HL-60 (cell line): Measurements from ENCODE around the gene DNASE2B.
"Not testable (repeated sequence)": the region's sequence is repeated elsewhere in the genome, so short reads cannot be mapped to it uniquely, and the experiment has no call there.

Experiments used
- GABPA ChIP-seq: IDR thresholded peaks from 2 replicates; pipeline ENCODE4 v1.6.1; 2012; ENCODE audit warnings: low read depth
- POLR2AphosphoS5 ChIP-seq: IDR thresholded peaks from 2 replicates; pipeline ENCODE4 v1.6.1; 2012; ENCODE audit warnings: low read depth
- SPI1 ChIP-seq: IDR thresholded peaks from 2 replicates; pipeline ENCODE4 v1.6.1; 2012; ENCODE audit warnings: low read depth, mild to moderate bottlenecking, borderline replicate concordance
- TF ChIP-seq, protein P1 (sequence below): IDR thresholded peaks from one replicate; pipeline ENCODE4 v1.5.1; 2011; ENCODE audit warnings: low read length, control low read depth, inconsistent platforms; ENCODE audit not compliant: insufficient read depth
- TF ChIP-seq, protein P2 (sequence below): IDR thresholded peaks from 2 replicates; pipeline ENCODE4 v1.6.1; 2012; ENCODE audit warnings: low read depth; ENCODE audit not compliant: insufficient replicate concordance

- TF ChIP-seq POLR2AphosphoS5, SPI1, GABPA: not testable (repeated sequence)
- TF ChIP-seq, protein P1, sequence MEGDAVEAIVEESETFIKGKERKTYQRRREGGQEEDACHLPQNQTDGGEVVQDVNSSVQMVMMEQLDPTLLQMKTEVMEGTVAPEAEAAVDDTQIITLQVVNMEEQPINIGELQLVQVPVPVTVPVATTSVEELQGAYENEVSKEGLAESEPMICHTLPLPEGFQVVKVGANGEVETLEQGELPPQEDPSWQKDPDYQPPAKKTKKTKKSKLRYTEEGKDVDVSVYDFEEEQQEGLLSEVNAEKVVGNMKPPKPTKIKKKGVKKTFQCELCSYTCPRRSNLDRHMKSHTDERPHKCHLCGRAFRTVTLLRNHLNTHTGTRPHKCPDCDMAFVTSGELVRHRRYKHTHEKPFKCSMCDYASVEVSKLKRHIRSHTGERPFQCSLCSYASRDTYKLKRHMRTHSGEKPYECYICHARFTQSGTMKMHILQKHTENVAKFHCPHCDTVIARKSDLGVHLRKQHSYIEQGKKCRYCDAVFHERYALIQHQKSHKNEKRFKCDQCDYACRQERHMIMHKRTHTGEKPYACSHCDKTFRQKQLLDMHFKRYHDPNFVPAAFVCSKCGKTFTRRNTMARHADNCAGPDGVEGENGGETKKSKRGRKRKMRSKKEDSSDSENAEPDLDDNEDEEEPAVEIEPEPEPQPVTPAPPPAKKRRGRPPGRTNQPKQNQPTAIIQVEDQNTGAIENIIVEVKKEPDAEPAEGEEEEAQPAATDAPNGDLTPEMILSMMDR, result not testable (repeated sequence)
- TF ChIP-seq, protein P2, sequence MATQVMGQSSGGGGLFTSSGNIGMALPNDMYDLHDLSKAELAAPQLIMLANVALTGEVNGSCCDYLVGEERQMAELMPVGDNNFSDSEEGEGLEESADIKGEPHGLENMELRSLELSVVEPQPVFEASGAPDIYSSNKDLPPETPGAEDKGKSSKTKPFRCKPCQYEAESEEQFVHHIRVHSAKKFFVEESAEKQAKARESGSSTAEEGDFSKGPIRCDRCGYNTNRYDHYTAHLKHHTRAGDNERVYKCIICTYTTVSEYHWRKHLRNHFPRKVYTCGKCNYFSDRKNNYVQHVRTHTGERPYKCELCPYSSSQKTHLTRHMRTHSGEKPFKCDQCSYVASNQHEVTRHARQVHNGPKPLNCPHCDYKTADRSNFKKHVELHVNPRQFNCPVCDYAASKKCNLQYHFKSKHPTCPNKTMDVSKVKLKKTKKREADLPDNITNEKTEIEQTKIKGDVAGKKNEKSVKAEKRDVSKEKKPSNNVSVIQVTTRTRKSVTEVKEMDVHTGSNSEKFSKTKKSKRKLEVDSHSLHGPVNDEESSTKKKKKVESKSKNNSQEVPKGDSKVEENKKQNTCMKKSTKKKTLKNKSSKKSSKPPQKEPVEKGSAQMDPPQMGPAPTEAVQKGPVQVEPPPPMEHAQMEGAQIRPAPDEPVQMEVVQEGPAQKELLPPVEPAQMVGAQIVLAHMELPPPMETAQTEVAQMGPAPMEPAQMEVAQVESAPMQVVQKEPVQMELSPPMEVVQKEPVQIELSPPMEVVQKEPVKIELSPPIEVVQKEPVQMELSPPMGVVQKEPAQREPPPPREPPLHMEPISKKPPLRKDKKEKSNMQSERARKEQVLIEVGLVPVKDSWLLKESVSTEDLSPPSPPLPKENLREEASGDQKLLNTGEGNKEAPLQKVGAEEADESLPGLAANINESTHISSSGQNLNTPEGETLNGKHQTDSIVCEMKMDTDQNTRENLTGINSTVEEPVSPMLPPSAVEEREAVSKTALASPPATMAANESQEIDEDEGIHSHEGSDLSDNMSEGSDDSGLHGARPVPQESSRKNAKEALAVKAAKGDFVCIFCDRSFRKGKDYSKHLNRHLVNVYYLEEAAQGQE, result not testable (repeated sequence)
Measured at GRCh38 chr1:84448704-84449103, 50.4 kb downstream of the DNASE2B start.
